ENCODE data around the gene RPL9.

DNA sequence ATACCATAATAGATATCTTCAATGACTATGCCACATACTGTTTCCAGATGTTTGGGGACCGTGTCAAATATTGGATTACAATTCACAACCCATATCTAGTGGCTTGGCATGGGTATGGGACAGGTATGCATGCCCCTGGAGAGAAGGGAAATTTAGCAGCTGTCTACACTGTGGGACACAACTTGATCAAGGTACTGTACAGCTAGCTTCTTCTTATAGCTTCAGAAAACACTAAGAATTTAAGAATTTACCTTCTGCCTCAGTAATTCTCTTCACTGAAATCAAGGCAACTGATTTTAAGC, 51.2 kb downstream of the RPL9 start:
- TF ChIP-seq SUZ12 (IDR thresholded peaks at IDR 0.05) (no peak), BHLHE40 (IDR thresholded peaks at IDR 0.05; ENCODE audit: borderline replicate concordance) (no peak), NFRKB (IDR thresholded peaks at IDR 0.05) (no peak), ARNT (IDR thresholded peaks at IDR 0.05) (no peak), L3MBTL2 (conservative IDR thresholded peaks at IDR 0.05) (no peak), ELF4 (IDR thresholded peaks at IDR 0.05) (no peak), HDGF (IDR thresholded peaks at IDR 0.05; ENCODE audit: borderline replicate concordance) (no peak), SP1 (IDR thresholded peaks at IDR 0.05) (no peak), FOXM1 (IDR thresholded peaks at IDR 0.05; ENCODE audit: borderline replicate concordance) (no peak)
